IgD-negative memory B cell (primary cell): ENCODE data around the gene BSPRY. TPM values are rescaled to one million over a fixed set of nuclear protein-coding genes. Genes with fewer than 3 reads are reported as not detected.

Experiments
- H3K27ac Mint-ChIP-seq, 3 donors: one replicate each; pipeline ENCODE4 v1.8.0; 2020 to 2022; ENCODE audit warnings: mild to moderate bottlenecking in 3 of 3, mixed read lengths in 3 of 3, moderate library complexity in 1 of 3
- H3K27me3 Mint-ChIP-seq: one replicate; pipeline ENCODE4 v1.8.0; 2021; ENCODE audit warnings: mixed read lengths
- H3K36me3 Mint-ChIP-seq: one replicate; pipeline ENCODE4 v1.8.0; 2020; ENCODE audit warnings: mild to moderate bottlenecking, mixed read lengths
- H3K4me1 Mint-ChIP-seq, 3 donors: one replicate each; pipeline ENCODE4 v1.8.0; 2020 to 2022; ENCODE audit warnings: mixed read lengths in 3 of 3, mild to moderate bottlenecking in 1 of 3
- H3K4me3 Mint-ChIP-seq, 4 donors: one replicate each; pipeline ENCODE4 v1.8.0; 2020 to 2022; ENCODE audit warnings: mild to moderate bottlenecking in 4 of 4, mixed read lengths in 4 of 4, moderate library complexity in 3 of 4
- H3K9me3 Mint-ChIP-seq, 3 donors: one replicate each; pipeline ENCODE4 v1.8.0; 2020 to 2021; ENCODE audit warnings: mixed read lengths in 3 of 3, mild to moderate bottlenecking in 1 of 3
- polyA plus RNA-seq: library from polyadenylated mRNA; unstranded; fragments of 300-500 nt; fragmentation: Illumina TruSeq; gene quantifications from one replicate; pipeline ENCODE4 v1.2.3, GENCODE V29; 2021

BSPRY gene
- polyA plus RNA-seq, 1 donor from 2014 or later = 1.3 TPM

- Mint-ChIP-seq H3K27ac (peak overlapping the region; percentile 92 to 100 (median 100)), H3K36me3 (no peaks in the 10 kb centered on the region), H3K4me1 (peaks cover 7 to 22% (median 9%) of the 10 kb centered on the region in 3 donors), H3K4me3 (peak overlapping the region; percentile 86 to 100 (median 98)), H3K27me3 (no peaks in the 10 kb centered on the region), H3K9me3 (no peaks in the 10 kb centered on the region)
Observed at GRCh38 chr9:113409883-113410206, 60.5 kb downstream of the BSPRY start.

DNA sequence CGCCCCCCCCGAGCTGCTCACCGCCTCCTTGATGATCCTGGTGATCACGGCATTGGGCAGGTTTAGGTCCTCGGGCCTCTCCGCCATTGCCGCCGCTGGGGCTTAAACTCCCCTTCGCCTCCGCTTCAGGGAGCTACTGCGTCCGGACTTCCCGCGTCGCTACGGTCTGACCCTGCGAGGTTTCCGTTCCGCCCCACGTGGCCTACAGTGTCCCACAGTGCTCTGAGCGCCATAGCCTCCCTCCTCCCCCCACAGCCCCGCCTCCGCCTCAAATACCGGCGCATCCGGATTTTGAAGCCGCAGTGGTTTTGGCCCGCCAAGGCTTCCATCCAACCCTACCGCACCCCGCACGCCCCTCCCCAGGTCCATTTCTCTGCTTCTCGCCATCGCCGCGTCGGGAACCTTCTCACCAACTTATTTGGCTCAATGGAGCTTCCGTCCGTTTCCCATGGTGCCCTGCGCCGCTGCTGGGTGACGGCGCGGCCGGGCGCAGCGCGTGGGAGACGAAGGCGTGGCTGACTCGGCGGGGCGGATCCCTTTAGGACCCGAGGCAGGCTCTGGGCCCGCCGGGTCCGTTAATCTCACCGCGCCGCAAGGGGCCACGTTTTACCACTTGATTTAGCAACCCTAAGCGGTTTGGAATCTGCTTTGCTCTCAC, 61.0 kb downstream of the BSPRY start, which contains the start of the genes C9orf43 and POLE3:
Gene C9orf43 (plus strand): TSS at position 541 of the 658 bp plus-strand sequence. CDS start 2,747 bp downstream, outside the sequence.
Gene POLE3 (minus strand): TSS at position 469 of the 658 bp plus-strand sequence. CDS start 382 bp downstream, at position 87.
- H3K27ac Mint-ChIP-seq = peak within 1 kb of the TSS; percentile 92 to 100 (median 100)
- H3K36me3 Mint-ChIP-seq = no peaks in the 10 kb centered on the region
- peaks cover 7 to 22% (median 9%) of the 10 kb centered on the region in 3 donors for H3K4me1 Mint-ChIP-seq
- H3K9me3 Mint-ChIP-seq = no peaks in the 10 kb centered on the region
- no peaks in the 10 kb centered on the region for H3K27me3 Mint-ChIP-seq
- peak within 1 kb of the TSS; percentile 86 to 100 (median 98) for H3K4me3 Mint-ChIP-seq

DNA sequence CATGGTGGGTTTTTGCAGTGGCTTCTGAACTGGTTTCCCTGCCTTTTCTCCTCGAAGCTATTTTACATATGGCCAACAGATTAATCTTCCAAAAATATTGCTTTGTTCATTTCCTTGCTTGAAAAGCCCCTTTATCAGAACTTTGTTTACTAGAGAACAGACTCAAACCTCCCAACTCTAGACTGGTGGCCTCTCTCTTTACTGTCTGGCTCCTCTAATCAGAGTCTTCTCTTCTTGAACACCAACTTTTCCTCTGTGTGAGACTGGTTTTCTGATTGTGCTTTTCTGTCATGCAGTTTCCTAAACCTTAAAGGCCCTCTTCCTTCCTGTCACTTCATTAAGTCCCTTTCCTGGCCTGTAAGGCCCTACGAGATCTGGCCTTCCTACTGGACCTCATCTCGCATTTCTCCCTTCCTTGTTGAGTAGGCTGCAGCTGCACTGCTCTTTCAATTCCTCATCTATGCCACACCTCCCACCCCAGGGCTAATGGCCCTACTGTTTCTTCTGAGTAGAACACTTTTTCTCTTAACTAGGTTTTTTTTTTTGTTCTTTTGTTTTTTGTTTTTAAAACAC, 66.9 kb downstream of the BSPRY start:
- peaks cover 0 to 1% (median 0%) of the 10 kb centered on the region in 3 donors for H3K4me1 Mint-ChIP-seq
- H3K4me3 Mint-ChIP-seq = no peak overlapping the region
- no peak overlapping the region for H3K27ac Mint-ChIP-seq
- no peaks in the 10 kb centered on the region for H3K9me3 Mint-ChIP-seq
- H3K27me3 Mint-ChIP-seq = no peaks in the 10 kb centered on the region
- H3K36me3 Mint-ChIP-seq = no peaks in the 10 kb centered on the region

DNA sequence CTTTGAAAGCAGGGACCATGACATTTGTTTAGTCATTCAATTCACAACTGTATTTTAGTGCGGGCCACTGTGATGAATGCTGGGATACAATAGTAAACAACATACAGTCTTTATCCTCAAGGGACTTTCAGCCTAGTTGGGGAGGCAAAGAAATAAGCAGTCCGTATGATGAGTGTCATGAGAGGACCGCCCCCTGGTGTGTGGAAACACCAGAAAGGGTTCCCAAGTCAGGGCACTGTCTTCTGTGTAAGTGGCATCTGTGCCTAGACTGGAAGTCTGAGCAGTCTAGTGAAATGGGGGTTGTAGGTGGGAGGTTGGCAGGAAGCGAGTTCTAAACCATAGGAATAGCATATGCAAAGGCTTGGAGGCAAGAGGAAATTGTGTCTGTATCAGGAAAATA, 68.0 kb downstream of the BSPRY start:
- H3K36me3 Mint-ChIP-seq = no peaks in the 10 kb centered on the region
- no peaks in the 10 kb centered on the region for H3K9me3 Mint-ChIP-seq
- no peaks in the 10 kb centered on the region for H3K4me1 Mint-ChIP-seq
- no peak overlapping the region for H3K4me3 Mint-ChIP-seq
- H3K27ac Mint-ChIP-seq = no peak overlapping the region
- H3K27me3 Mint-ChIP-seq = no peaks in the 10 kb centered on the region

Other genes starting within 250 kb of the BSPRY start
- 0.85 TPM for gene SLC31A2, start 198.5 kb upstream of the BSPRY start, polyA plus RNA-seq
- 16.8 TPM for gene FKBP15, start 128.3 kb upstream of the BSPRY start, polyA plus RNA-seq
- gene SLC31A1, start 128.0 kb upstream of the BSPRY start, polyA plus RNA-seq = 1.9 TPM
- gene CDC26, start 74.0 kb upstream of the BSPRY start, polyA plus RNA-seq = 135 TPM
- gene PRPF4, start 73.9 kb upstream of the BSPRY start, polyA plus RNA-seq = 23.4 TPM
- gene RNF183, start 46.2 kb upstream of the BSPRY start, polyA plus RNA-seq = not detected
- gene WDR31, start 9.3 kb upstream of the BSPRY start, polyA plus RNA-seq = 0.13 TPM
- 48.0 TPM for gene HDHD3, start 27.4 kb downstream of the BSPRY start, polyA plus RNA-seq
- gene ALAD, start 51.7 kb downstream of the BSPRY start, polyA plus RNA-seq = 19.9 TPM
- gene POLE3, start 61.1 kb downstream of the BSPRY start, polyA plus RNA-seq = 83.2 TPM
- not detected for gene C9orf43, start 61.2 kb downstream of the BSPRY start, polyA plus RNA-seq
- 16.2 TPM for gene RGS3, start 114.2 kb downstream of the BSPRY start, polyA plus RNA-seq